Caco-2 (cell line): ENCODE results near the gene UBE3A. TPM values are rescaled to one million over a fixed set of nuclear protein-coding genes. Genes with fewer than 3 reads are reported as not detected.

Experiments used
- BruUV-seq: library from RNA; stranded (reverse); fragments of 400-500 nt; replicated peaks from 2 replicates; lab custom pipeline; 2021; lab: Mats Ljungman, UMichigan
- CTCF ChIA-PET: fragments of 300-600 bp; sonication (Branson Sonifier 250); formaldehyde crosslinking; loops from one replicate; lab custom pipeline; 2022; ENCODE audit warnings: antibody characterized with exemption; lab: Charles Lee
- POLR2A ChIA-PET: fragments of 300-600 bp; sonication (Branson Sonifier 250); formaldehyde crosslinking; loops from one replicate; lab custom pipeline; 2022; ENCODE audit warnings: antibody characterized with exemption; lab: Charles Lee
- DNase-seq, 2 experiments: peaks; one replicate each; pipeline versions ENCODE4 v3.0.0 to v3.0.0-alpha.2; 2020 to 2022
- H3K27me3 ChIP-seq: replicated peaks from 2 replicates; pipeline ENCODE4 v1.6.0; 2011; ENCODE audit warnings: low read length; ENCODE audit not compliant: control insufficient read depth, insufficient read depth
- H3K36me3 ChIP-seq: 2 replicates; pipeline ENCODE4 v1.5.1; 2011; ENCODE audit warnings: low read length; ENCODE audit not compliant: control insufficient read depth, insufficient read depth
- H3K4me1 ChIP-seq: fragments of 250-450 bp; sonication (Bioruptor Pico); 2 replicates; pipeline ENCODE4 v1.5.1; 2020; ENCODE audit warnings: mild to moderate bottlenecking
- H3K4me3 ChIP-seq: 2 replicates; pipeline ENCODE4 v1.5.1; 2011; ENCODE audit warnings: low read depth, mild to moderate bottlenecking, control low read depth, low read length
- H3K9me3 ChIP-seq: fragments of 250-450 bp; sonication (Bioruptor Pico); 2 replicates; pipeline ENCODE4 v1.5.1; 2020; ENCODE audit warnings: mild to moderate bottlenecking, moderate library complexity
- H3K27ac Mint-ChIP-seq: one replicate; pipeline ENCODE4 v1.8.0; 2022; ENCODE audit warnings: mixed read lengths; ENCODE audit not compliant: unreplicated experiment
- H3K27me3 Mint-ChIP-seq: one replicate; pipeline ENCODE4 v1.8.0; 2022; ENCODE audit warnings: mixed read lengths; ENCODE audit not compliant: insufficient read depth, unreplicated experiment
- H3K36me3 Mint-ChIP-seq: one replicate; pipeline ENCODE4 v1.8.0; 2022; ENCODE audit warnings: mild to moderate bottlenecking, mixed read lengths; ENCODE audit not compliant: insufficient read depth, unreplicated experiment
- H3K4me1 Mint-ChIP-seq: one replicate; pipeline ENCODE4 v1.8.0; 2022; ENCODE audit warnings: low read depth, mixed read lengths; ENCODE audit not compliant: unreplicated experiment
- H3K4me3 Mint-ChIP-seq: one replicate; pipeline ENCODE4 v1.8.0; 2022; ENCODE audit warnings: mild to moderate bottlenecking, moderate library complexity, mixed read lengths; ENCODE audit not compliant: unreplicated experiment
- H3K9me3 Mint-ChIP-seq: one replicate; pipeline ENCODE4 v1.8.0; 2022; ENCODE audit warnings: mixed read lengths; ENCODE audit not compliant: unreplicated experiment
- intact Hi-C: fragments of 100-400 bp; cut with micrococcal nuclease; formaldehyde crosslinking; loops from one replicate; pipeline ENCODE4 v1.10.0; 2022; ENCODE audit not compliant: unreplicated experiment
- total RNA-seq: library from RNA; stranded (reverse); gene quantifications from 2 replicates; pipeline ENCODE4 v1.2.3, GENCODE V29; 2022
- TF ChIP-seq, protein P1 (sequence below), 2 experiments: fragments of 200-600 bp in 1 of 2; IDR thresholded peaks; 1 replicate in 1 of 2; 2 replicates in 1 of 2; pipeline versions ENCODE4 v1.5.1 to v1.8.0; 2011 to 2022; ENCODE audit warnings: antibody characterized with exemption in 1 of 2, control low read depth in 1 of 2, inconsistent platforms in 1 of 2, low read depth in 1 of 2, low read length in 1 of 2, mild to moderate bottlenecking in 1 of 2, moderate library complexity in 1 of 2; ENCODE audit not compliant: insufficient read depth in 1 of 2, severe bottlenecking in 1 of 2, unreplicated experiment in 1 of 2

UBE3A gene
- total RNA-seq, 1 experiment from 2014 or later, result 125 TPM

DNA sequence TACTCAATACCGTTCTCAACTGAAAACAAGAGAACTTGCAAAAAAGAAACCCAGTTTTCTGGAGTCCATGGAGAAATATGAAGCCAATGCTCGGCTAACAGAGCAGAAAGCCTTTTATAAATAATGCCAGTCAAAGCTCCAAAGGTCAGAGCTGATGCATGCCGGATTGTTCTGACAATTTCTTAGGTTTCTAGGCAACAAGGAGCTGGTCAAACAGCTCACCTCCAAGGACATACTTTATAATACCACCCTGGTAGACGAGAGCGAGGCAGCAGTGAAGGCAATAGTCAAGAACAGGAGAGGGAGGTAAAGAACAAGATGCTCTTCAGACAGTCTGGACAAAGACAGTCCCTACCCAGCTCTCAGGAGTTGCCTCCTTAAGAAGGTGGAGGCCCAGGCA, 111.1 kb downstream of the UBE3A start:
- Mint-ChIP-seq H3K27me3 (no peaks in the 10 kb centered on the region), H3K36me3 (peaks cover 51% of the 10 kb centered on the region), H3K9me3 (no peaks in the 10 kb centered on the region), H3K4me1 (peaks cover 14% of the 10 kb centered on the region), H3K4me3 (no peak overlapping the region), H3K27ac (peak overlapping the region; percentile 54)
- POLR2A ChIA-PET, result no interaction called here
- H3K9me3 ChIP-seq, result no peaks in the 10 kb centered on the region
- H3K36me3 ChIP-seq, result no peaks in the 10 kb centered on the region
- H3K4me1 ChIP-seq, result peaks cover 15% of the 10 kb centered on the region; the same call in 1 of the 2 replicates
- TF ChIP-seq, protein P1, sequence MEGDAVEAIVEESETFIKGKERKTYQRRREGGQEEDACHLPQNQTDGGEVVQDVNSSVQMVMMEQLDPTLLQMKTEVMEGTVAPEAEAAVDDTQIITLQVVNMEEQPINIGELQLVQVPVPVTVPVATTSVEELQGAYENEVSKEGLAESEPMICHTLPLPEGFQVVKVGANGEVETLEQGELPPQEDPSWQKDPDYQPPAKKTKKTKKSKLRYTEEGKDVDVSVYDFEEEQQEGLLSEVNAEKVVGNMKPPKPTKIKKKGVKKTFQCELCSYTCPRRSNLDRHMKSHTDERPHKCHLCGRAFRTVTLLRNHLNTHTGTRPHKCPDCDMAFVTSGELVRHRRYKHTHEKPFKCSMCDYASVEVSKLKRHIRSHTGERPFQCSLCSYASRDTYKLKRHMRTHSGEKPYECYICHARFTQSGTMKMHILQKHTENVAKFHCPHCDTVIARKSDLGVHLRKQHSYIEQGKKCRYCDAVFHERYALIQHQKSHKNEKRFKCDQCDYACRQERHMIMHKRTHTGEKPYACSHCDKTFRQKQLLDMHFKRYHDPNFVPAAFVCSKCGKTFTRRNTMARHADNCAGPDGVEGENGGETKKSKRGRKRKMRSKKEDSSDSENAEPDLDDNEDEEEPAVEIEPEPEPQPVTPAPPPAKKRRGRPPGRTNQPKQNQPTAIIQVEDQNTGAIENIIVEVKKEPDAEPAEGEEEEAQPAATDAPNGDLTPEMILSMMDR (IDR thresholded peaks at IDR 0.05; ENCODE audit: insufficient read depth in 1 of 2, low read depth in 1 of 2, low read length in 1 of 2, severe bottlenecking in 1 of 2, unreplicated experiment in 1 of 2), result no peak
- no TSS peak for BruUV-seq
- DNase-seq, result peak in 1 of 2 experiments; percentile 14
- no peak overlapping the region for H3K4me3 ChIP-seq
- intact Hi-C loops, result no loop called here
- CTCF ChIA-PET, result no interaction called here
- H3K27me3 ChIP-seq, result no peaks in the 10 kb centered on the region

DNA sequence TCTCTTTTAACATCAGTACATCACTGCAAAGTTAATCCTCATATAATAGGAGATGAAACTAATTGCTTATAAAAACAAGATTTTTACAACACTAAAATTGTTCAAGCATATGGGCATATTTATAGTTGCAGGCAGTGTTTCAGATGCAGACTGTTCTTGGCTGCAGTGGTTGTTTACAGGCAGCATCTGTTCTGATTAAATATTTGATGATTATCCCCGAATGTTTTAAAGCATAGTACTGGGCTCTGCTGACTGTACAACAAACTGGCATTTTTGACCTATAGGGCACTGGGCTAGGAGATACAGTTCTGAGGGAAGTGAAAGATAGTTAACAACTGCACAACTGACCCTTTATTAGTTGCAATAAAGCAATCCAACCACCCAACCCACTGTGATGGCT, 113.6 kb downstream of the UBE3A start:
- CTCF ChIA-PET, result no interaction called here
- H3K36me3 Mint-ChIP-seq, result peaks cover 36% of the 10 kb centered on the region
- DNase-seq, result no peak
- peaks cover 8% of the 10 kb centered on the region; the same call in 1 of the 2 replicates for H3K4me1 ChIP-seq
- H3K4me1 Mint-ChIP-seq, result peaks cover 7% of the 10 kb centered on the region
- peaks cover 16% of the 10 kb centered on the region for H3K9me3 Mint-ChIP-seq
- H3K9me3 ChIP-seq, result 0 out of 2 replicates have a peak, but pooled peaks cover 2% of the 10 kb centered on the region
- intact Hi-C loops, result no loop called here
- H3K27ac Mint-ChIP-seq, result no peak overlapping the region
- no peak overlapping the region for H3K4me3 Mint-ChIP-seq
- no peaks in the 10 kb centered on the region for H3K27me3 Mint-ChIP-seq
- BruUV-seq, result no TSS peak
- no peak overlapping the region for H3K4me3 ChIP-seq
- POLR2A ChIA-PET, result no interaction called here
- no peaks in the 10 kb centered on the region for H3K27me3 ChIP-seq
- TF ChIP-seq, protein P1 (IDR thresholded peaks at IDR 0.05; ENCODE audit: insufficient read depth in 1 of 2, low read depth in 1 of 2, low read length in 1 of 2, severe bottlenecking in 1 of 2, unreplicated experiment in 1 of 2), result no peak
- H3K36me3 ChIP-seq, result no peaks in the 10 kb centered on the region

DNA sequence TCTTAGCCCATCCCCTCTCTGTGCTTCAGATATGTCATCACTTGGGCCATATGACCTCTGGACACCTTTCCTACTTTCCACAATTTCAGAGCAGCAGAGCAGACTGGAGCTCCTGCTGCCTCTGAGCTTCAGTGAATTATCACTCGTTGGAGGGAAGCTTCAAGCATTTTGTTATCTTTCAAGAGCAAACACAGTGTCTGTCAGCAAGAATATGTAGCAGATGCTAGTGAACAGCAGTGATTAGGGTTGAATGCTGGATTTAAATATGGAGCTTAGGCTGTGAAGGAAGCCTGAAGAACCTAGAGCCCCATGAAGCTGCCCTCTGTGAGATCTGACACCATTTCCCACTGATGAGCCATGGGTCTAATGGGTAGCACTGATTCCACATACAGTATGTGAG, 115.4 kb downstream of the UBE3A start:
- no peaks in the 10 kb centered on the region for H3K27me3 ChIP-seq
- ChIA-PET POLR2A (no interaction called here), CTCF (no interaction called here)
- peaks cover 12% of the 10 kb centered on the region for H3K9me3 ChIP-seq
- H3K27ac Mint-ChIP-seq, result no peak overlapping the region
- H3K36me3 ChIP-seq, result no peaks in the 10 kb centered on the region
- BruUV-seq, result no TSS peak
- H3K4me3 Mint-ChIP-seq, result no peak overlapping the region
- intact Hi-C loops, result no loop called here
- no peak for DNase-seq
- TF ChIP-seq, protein P1 (IDR thresholded peaks at IDR 0.05; ENCODE audit: insufficient read depth in 1 of 2, low read depth in 1 of 2, low read length in 1 of 2, severe bottlenecking in 1 of 2, unreplicated experiment in 1 of 2), result no peak
- H3K4me3 ChIP-seq, result no peak overlapping the region
- H3K4me1 Mint-ChIP-seq, result peaks cover 7% of the 10 kb centered on the region
- peaks cover 41% of the 10 kb centered on the region for H3K36me3 Mint-ChIP-seq
- H3K4me1 ChIP-seq, result peaks cover 8% of the 10 kb centered on the region; the same call in 1 of the 2 replicates
- no peaks in the 10 kb centered on the region for H3K27me3 Mint-ChIP-seq
- peaks cover 30% of the 10 kb centered on the region for H3K9me3 Mint-ChIP-seq
